ENCODE measurements around the gene WRNIP1. TPM values are rescaled to one million over a fixed set of nuclear protein-coding genes. Genes with fewer than 3 reads are reported as not detected.

WRNIP1 gene
- total and polyA plus RNA-seq, 9 of the 15 experiments (the other 6 are each of a cell fraction or from before 2014, with no cell fraction given): 13.2 to 63.6 (median 48.6) TPM

DNA sequence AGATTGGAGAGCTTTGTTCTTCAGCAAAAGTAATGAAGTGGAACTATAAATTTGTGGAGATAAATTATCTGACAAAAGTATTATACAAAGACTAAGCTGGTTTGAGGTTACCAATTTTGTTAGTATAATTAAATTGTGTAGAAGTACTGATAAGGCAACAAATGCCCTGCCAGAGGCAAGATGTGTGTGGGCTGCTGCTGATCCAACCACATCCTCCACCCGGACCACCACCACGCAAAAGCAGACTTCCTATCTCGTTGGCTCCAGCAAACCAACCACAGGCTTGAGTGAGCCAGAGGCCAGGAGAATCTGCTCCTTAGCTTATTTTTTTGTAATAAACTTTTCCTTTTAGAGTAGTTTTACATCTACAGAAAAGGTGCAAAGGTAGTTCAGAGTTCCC, 13.3 kb upstream of the WRNIP1 start (continued):
- TF ChIP-seq GTF2E2 (tag; IDR thresholded peaks at IDR 0.05): 0 out of 2 replicates have a peak, but pooled peaks have one; percentile 39
- TF ChIP-seq PHB (CRISPR knock-in tag; IDR thresholded peaks at IDR 0.05): no peak
- no peak for TF ChIP-seq KHSRP (IDR thresholded peaks at IDR 0.05)
- no peak for TF ChIP-seq FOS (IDR thresholded peaks at IDR 0.05; ENCODE audit: extremely low read depth, insufficient read length)
- peak; percentile 52; the same call in 1 of the 2 replicates for TF ChIP-seq RNF2 (IDR thresholded peaks at IDR 0.05)
- TF ChIP-seq RUNX1 (IDR thresholded peaks at IDR 0.05; ENCODE audit: low read depth): 0 out of 2 replicates have a peak, but pooled peaks have one; percentile 77
- TF ChIP-seq CXXC5 (CRISPR knock-in tag; IDR thresholded peaks at IDR 0.05): peak; percentile 7; the same call in 1 of the 2 replicates
- TF ChIP-seq EGR1 (conservative IDR thresholded peaks at IDR 0.05): peak; percentile 67; the same call in 1 of the 2 replicates
- peak; percentile 33; the same call in 1 of the 2 replicates for TF ChIP-seq SOX6 (IDR thresholded peaks at IDR 0.05)
- peak; percentile 46; the same call in 1 of the 2 replicates for TF ChIP-seq SMARCE1 (IDR thresholded peaks at IDR 0.05)
- 0 out of 4 replicates have a peak, but pooled peaks of 1 of the 2 experiments have one; percentile 67 for TF ChIP-seq ZMIZ1 (IDR thresholded peaks at IDR 0.05; ENCODE audit: low read depth in 2 of 2, low read length in 2 of 2)
- TF ChIP-seq, protein P1, sequence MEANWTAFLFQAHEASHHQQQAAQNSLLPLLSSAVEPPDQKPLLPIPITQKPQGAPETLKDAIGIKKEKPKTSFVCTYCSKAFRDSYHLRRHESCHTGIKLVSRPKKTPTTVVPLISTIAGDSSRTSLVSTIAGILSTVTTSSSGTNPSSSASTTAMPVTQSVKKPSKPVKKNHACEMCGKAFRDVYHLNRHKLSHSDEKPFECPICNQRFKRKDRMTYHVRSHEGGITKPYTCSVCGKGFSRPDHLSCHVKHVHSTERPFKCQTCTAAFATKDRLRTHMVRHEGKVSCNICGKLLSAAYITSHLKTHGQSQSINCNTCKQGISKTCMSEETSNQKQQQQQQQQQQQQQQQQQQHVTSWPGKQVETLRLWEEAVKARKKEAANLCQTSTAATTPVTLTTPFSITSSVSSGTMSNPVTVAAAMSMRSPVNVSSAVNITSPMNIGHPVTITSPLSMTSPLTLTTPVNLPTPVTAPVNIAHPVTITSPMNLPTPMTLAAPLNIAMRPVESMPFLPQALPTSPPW (CRISPR knock-in tag; IDR thresholded peaks at IDR 0.05): no peak
- TF ChIP-seq RB1 (IDR thresholded peaks at IDR 0.05; ENCODE audit: low read depth): no peak
- TF ChIP-seq DPF2 (IDR thresholded peaks at IDR 0.05): peak; percentile 52; the same call in 1 of the 2 replicates
- no peak for TF ChIP-seq ZNF444 (CRISPR knock-in tag; IDR thresholded peaks at IDR 0.05)
- peak; percentile 12 for TF ChIP-seq TBP (optimal IDR thresholded peaks at IDR 0.05; ENCODE audit: low read depth, low read length)
- TF ChIP-seq SMARCB1 (IDR thresholded peaks at IDR 0.05; ENCODE audit: insufficient read length, low read depth): peak; percentile 23
- peak; percentile 80 for TF ChIP-seq CBFA2T3 (IDR thresholded peaks at IDR 0.05)
- TF ChIP-seq EP300 (IDR thresholded peaks at IDR 0.05; ENCODE audit: low read length): peak; percentile 46; the same call in 1 of the 2 replicates
- no peak for TF ChIP-seq TSHZ1 (CRISPR knock-in tag; IDR thresholded peaks at IDR 0.05)
- TF ChIP-seq MBD2 (IDR thresholded peaks at IDR 0.05; ENCODE audit: borderline replicate concordance, low read depth): peak; percentile 24; the same call in 1 of the 2 replicates
- TF ChIP-seq CBFA2T2 (conservative IDR thresholded peaks at IDR 0.05): peak; percentile 56
- 0 out of 2 replicates have a peak, but pooled peaks have one; percentile 22 for TF ChIP-seq POLR2AphosphoS5 (IDR thresholded peaks at IDR 0.05; ENCODE audit: control insufficient read depth, insufficient read depth, low read depth, low read length)
